Measurements from ENCODE around the gene THSD4.

Gene THSD4

DNA sequence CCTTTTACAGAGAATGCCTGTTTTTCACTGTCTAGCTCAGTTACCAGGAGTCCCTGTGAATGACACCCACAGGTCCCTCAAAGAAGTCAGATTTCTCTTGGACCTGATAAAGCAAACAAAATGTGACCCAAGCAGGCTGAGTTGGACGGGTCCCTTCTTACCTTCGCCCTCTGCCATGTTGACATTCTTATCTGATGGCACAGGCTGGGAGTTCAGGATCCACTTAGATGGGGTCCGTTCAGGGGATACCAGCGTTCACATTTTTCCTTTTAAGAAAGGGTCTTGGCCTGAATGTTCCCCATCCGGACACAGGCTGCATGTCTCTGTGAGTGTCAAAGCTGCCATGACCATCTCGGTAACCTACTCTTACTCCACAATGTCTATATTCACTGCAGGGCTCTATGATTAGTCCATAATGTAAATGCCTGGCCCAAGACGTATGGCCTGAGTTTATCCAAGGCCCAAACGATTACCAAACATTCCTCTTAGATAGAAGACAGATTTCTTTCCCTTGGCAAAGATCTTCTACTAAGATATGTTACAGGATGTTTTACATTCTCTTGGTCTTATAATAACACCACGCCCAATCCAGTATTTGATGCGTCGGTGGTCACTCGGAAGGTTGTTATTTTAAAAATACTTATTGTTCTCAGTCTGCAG lies 179.1 kb downstream of the THSD4 start:
- Histone ChIP-seq H3K27me3 (replicated peaks; ENCODE audit: control insufficient read depth, insufficient read depth, low read length, poor library complexity, severe bottlenecking) (no peaks in the 10 kb centered on the region), H3K9me3 (ENCODE audit: control insufficient read depth, low read length) (no peaks in the 10 kb centered on the region), H3K4me3 (ENCODE audit: insufficient read depth, low read depth, low read length, poor library complexity, severe bottlenecking) (no peak overlapping the region), H3K36me3 (ENCODE audit: control insufficient read depth, insufficient read depth, low read length) (no peaks in the 10 kb centered on the region), H3K4me1 (ENCODE audit: control insufficient read depth, insufficient read depth, low read length, poor library complexity, severe bottlenecking) (no peaks in the 10 kb centered on the region), H3K27ac (ENCODE audit: insufficient read depth, low read length, poor library complexity, severe bottlenecking) (no peak overlapping the region)
- DNase-seq, result no peak

DNA sequence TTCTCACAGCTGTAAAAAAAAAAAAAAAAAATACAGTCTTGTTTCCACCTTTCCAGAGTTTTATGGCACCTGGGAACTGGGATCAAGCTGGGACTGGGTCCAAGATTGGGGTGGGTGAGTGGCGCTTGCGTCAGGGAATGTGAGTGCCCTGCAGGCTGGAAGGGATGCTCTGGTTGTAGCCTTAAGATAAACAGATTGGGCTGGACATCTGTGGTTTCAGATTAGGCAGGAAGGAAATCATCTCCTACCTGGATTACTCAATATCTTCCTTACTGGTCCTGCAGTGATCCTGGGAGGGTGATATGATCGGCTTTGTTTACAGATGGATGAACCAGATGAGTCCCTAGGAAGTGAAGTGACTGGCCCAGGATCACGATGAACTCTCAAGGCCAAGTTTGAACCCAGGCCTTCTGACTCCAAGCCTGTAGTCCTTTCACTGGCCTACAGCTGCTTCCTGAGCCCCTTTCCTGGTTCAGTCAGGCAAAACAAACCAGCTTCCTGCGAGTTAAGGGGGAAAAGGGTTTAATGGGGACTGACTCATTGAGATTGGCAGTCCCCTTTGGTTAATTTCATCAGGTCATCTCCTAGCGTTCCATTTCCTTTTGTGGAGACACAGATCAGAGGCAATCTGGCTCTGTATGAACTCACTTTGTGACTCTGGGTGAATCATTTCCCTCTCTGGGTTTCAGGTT lies 179.8 kb downstream of the THSD4 start:
- Histone ChIP-seq H3K4me3 (ENCODE audit: insufficient read depth, low read depth, low read length, poor library complexity, severe bottlenecking) (no peak overlapping the region), H3K27me3 (replicated peaks; ENCODE audit: control insufficient read depth, insufficient read depth, low read length, poor library complexity, severe bottlenecking) (no peaks in the 10 kb centered on the region), H3K36me3 (ENCODE audit: control insufficient read depth, insufficient read depth, low read length) (no peaks in the 10 kb centered on the region), H3K27ac (ENCODE audit: insufficient read depth, low read length, poor library complexity, severe bottlenecking) (no peak overlapping the region), H3K9me3 (ENCODE audit: control insufficient read depth, low read length) (no peaks in the 10 kb centered on the region), H3K4me1 (ENCODE audit: control insufficient read depth, insufficient read depth, low read length, poor library complexity, severe bottlenecking) (no peaks in the 10 kb centered on the region)
- no peak for DNase-seq

DNA sequence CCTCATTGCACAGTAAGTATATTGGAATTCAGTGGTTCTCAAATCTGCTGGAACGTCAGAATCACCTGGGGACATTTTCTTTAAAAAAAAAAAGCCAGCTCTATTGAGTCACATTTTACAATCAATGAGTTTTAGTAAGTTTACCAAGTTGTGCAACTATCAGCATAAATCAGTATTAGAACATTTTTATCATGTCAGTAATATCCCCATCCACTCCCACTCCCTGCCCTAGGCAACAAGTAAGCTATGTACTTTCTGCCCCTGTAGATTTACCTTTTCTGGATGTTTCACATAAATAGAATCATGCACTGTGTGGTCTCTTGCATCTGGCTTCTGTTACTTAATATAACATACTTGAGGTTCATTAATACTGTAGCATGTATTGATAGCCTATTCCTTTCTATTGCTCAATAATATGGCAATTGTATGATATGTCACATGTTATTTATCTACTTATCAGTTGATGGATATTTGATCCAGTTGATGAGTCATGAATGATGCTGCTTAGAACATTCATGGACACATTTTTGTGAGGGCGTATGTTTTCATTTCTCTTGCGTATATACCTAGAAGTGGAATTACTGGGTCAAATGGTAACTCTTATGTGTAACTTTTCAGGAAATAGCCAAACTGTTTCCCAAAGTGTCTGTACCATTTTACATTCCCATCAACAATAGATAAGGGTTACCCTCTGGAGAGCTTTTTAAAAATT lies 180.5 kb downstream of the THSD4 start:
- Histone ChIP-seq H3K36me3 (ENCODE audit: control insufficient read depth, insufficient read depth, low read length) (no peaks in the 10 kb centered on the region), H3K4me3 (ENCODE audit: insufficient read depth, low read depth, low read length, poor library complexity, severe bottlenecking) (no peak overlapping the region), H3K4me1 (ENCODE audit: control insufficient read depth, insufficient read depth, low read length, poor library complexity, severe bottlenecking) (no peaks in the 10 kb centered on the region), H3K9me3 (ENCODE audit: control insufficient read depth, low read length) (no peaks in the 10 kb centered on the region), H3K27me3 (replicated peaks; ENCODE audit: control insufficient read depth, insufficient read depth, low read length, poor library complexity, severe bottlenecking) (no peaks in the 10 kb centered on the region), H3K27ac (ENCODE audit: insufficient read depth, low read length, poor library complexity, severe bottlenecking) (no peak overlapping the region)
- DNase-seq, result no peak

DNA sequence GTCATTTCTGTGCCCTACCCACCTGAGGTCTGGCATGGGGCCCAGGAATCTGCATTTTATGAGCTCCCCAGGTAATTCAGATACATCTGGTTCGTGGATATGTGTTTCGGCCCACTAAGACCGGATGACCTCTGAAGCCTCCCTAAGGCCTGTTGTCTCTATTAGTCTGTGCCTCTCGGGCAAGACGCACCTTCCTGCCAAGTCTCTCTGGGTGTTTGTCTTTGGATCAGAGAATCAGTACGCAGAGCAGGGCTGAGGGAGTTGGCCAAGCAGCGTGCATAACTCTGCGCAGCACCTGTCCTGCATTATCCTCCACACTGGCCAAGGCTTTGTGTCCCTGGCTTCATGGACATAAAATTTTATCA lies 181.0 kb downstream of the THSD4 start:
- Histone ChIP-seq H3K4me3 (ENCODE audit: insufficient read depth, low read depth, low read length, poor library complexity, severe bottlenecking) (no peak overlapping the region), H3K4me1 (ENCODE audit: control insufficient read depth, insufficient read depth, low read length, poor library complexity, severe bottlenecking) (no peaks in the 10 kb centered on the region), H3K36me3 (ENCODE audit: control insufficient read depth, insufficient read depth, low read length) (no peaks in the 10 kb centered on the region), H3K9me3 (ENCODE audit: control insufficient read depth, low read length) (no peaks in the 10 kb centered on the region), H3K27ac (ENCODE audit: insufficient read depth, low read length, poor library complexity, severe bottlenecking) (no peak overlapping the region), H3K27me3 (replicated peaks; ENCODE audit: control insufficient read depth, insufficient read depth, low read length, poor library complexity, severe bottlenecking) (no peaks in the 10 kb centered on the region)
- no peak for DNase-seq

DNA sequence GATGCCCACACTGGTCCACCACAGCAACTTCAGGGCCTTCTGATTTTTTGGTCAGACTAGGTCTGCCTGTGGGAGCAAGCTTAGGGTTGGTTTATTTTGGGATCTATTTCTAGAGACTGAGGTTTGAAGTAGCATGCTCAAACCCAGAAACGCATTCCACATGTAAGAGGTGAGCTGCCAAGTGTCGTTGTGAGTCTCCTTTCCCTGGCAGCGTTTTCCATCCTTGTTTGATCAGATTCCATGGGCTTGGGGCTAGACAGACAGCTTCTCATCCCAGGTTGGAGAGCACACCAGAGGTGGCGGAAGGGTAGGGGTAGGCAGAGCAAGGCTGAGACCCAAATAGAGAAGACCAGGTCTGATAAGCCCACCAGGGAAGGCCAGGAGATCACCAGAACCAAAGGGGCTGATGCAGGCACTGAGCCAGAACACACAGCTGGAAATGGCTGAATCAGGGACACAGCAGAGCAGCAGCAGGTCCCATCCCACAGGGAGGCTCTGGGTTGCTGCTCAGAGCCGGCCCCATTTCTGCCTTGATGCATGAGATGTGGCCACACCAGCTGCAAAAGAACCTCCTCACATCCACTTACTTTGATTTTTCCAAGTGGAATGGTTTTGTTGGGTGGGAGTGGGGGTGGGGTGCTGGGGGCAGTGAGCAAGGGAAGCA lies 186.8 kb downstream of the THSD4 start:
- Histone ChIP-seq H3K27me3 (replicated peaks; ENCODE audit: control insufficient read depth, insufficient read depth, low read length, poor library complexity, severe bottlenecking) (no peaks in the 10 kb centered on the region), H3K9me3 (ENCODE audit: control insufficient read depth, low read length) (no peaks in the 10 kb centered on the region), H3K4me1 (ENCODE audit: control insufficient read depth, insufficient read depth, low read length, poor library complexity, severe bottlenecking) (no peaks in the 10 kb centered on the region), H3K4me3 (ENCODE audit: insufficient read depth, low read depth, low read length, poor library complexity, severe bottlenecking) (no peak overlapping the region), H3K27ac (ENCODE audit: insufficient read depth, low read length, poor library complexity, severe bottlenecking) (no peak overlapping the region), H3K36me3 (ENCODE audit: control insufficient read depth, insufficient read depth, low read length) (no peaks in the 10 kb centered on the region)
- no peak for DNase-seq

DNA sequence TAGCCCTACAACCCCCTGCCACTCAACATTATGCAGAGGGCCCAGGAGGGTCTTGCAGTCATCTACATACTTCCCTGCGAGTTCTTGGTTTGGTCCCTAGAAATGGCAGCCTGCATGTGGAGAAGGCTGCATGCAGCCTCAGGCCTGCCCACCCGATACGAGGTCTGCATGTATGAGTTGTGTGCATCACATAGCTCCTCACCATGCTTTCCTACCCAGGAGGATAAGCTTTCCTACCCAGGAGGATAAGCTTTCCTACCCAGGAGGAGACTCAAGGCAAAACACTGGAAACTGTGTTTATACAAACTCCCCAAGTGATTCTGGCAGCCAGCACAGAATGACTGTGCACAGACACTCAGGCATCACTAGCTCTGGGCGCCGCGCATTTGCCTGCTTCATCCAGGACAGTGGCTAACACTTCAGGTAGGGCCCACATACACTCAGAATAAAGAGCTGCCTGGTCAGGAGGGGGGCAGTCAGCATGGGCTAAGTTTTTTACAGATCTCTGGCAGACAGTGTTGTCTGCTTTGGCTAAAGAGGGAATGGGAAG lies 187.7 kb downstream of the THSD4 start:
- Histone ChIP-seq H3K36me3 (ENCODE audit: control insufficient read depth, insufficient read depth, low read length) (no peaks in the 10 kb centered on the region), H3K4me3 (ENCODE audit: insufficient read depth, low read depth, low read length, poor library complexity, severe bottlenecking) (no peak overlapping the region), H3K9me3 (ENCODE audit: control insufficient read depth, low read length) (no peaks in the 10 kb centered on the region), H3K4me1 (ENCODE audit: control insufficient read depth, insufficient read depth, low read length, poor library complexity, severe bottlenecking) (no peaks in the 10 kb centered on the region), H3K27me3 (replicated peaks; ENCODE audit: control insufficient read depth, insufficient read depth, low read length, poor library complexity, severe bottlenecking) (no peaks in the 10 kb centered on the region), H3K27ac (ENCODE audit: insufficient read depth, low read length, poor library complexity, severe bottlenecking) (no peak overlapping the region)
- DNase-seq, result no peak

DNA sequence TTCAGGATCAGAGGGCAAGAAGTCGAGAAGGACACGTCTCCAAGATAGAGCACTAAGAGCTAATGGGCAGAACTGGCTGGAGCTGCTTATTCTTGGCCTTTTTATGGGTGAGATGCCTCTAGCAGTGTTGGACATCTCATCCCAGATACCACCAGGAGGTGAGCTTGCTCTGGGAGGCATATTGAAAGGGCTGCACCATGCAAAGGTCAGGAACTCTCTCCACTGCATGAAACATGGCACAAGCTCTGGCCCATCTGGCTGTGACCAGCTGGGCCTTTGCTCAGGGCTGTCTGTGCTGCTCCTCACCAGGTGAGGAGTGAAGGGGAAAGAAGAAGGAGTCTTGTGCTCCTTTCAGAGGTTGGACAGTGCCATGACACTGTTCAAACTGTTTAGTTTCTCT lies 188.7 kb downstream of the THSD4 start:
- no peak overlapping the region for H3K27ac ChIP-seq (ENCODE audit: insufficient read depth, low read length, poor library complexity, severe bottlenecking)
- no peak for DNase-seq
- H3K4me3 ChIP-seq (ENCODE audit: insufficient read depth, low read depth, low read length, poor library complexity, severe bottlenecking), result no peak overlapping the region

DNA sequence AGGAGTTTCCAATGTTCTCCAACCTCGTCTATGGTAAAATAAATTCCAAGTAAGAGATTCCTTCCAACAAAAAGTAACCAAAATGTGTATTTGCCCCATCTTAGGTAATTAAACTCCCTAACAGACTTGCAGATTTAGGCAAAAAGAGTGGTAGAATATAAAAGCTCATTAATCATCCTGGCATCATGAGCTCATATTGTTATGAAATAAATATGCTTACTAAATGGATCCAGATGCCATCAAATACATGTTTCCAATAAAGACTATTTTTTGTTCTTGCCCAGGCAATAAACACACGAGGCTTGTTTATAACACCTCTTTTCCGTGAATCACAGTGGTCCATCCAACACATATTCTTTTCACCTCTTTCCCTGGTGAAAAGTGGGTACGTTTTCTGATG lies 189.4 kb downstream of the THSD4 start:
- H3K4me1 ChIP-seq (ENCODE audit: control insufficient read depth, insufficient read depth, low read length, poor library complexity, severe bottlenecking), result no peaks in the 10 kb centered on the region
- H3K4me3 ChIP-seq (ENCODE audit: insufficient read depth, low read depth, low read length, poor library complexity, severe bottlenecking), result no peak overlapping the region
- H3K27me3 ChIP-seq (replicated peaks; ENCODE audit: control insufficient read depth, insufficient read depth, low read length, poor library complexity, severe bottlenecking), result no peaks in the 10 kb centered on the region
- no peaks in the 10 kb centered on the region for H3K36me3 ChIP-seq (ENCODE audit: control insufficient read depth, insufficient read depth, low read length)
- DNase-seq, result no peak
- H3K9me3 ChIP-seq (ENCODE audit: control insufficient read depth, low read length), result no peaks in the 10 kb centered on the region
- H3K27ac ChIP-seq (ENCODE audit: insufficient read depth, low read length, poor library complexity, severe bottlenecking), result no peak overlapping the region

More for the DNA sequence above, 188.7 kb downstream of the THSD4 start:
- Histone ChIP-seq H3K9me3 (ENCODE audit: control insufficient read depth, low read length) (no peaks in the 10 kb centered on the region), H3K27me3 (replicated peaks; ENCODE audit: control insufficient read depth, insufficient read depth, low read length, poor library complexity, severe bottlenecking) (no peaks in the 10 kb centered on the region), H3K4me1 (ENCODE audit: control insufficient read depth, insufficient read depth, low read length, poor library complexity, severe bottlenecking) (no peaks in the 10 kb centered on the region), H3K36me3 (ENCODE audit: control insufficient read depth, insufficient read depth, low read length) (no peaks in the 10 kb centered on the region)

DNA sequence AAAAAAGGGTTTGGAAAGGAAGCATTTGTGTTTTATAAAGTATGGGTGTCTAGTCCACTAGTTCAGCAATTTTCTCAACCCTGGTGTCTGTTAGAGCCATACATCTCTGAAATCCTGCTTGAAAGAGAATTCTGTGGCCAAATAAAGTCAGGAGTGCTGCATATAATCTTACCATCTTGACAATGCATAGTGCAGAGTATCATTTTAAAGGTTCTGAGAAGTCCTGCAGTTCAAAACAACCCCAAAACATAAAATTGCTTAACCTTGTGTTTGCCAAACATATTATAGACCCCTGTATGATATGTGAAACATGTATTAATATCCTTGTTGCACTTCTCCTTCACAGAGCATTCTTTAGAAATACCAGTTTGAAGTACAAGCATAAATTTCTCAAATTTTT lies 191.3 kb downstream of the THSD4 start:
- H3K4me1 ChIP-seq (ENCODE audit: control insufficient read depth, insufficient read depth, low read length, poor library complexity, severe bottlenecking), result no peaks in the 10 kb centered on the region
- no peak for DNase-seq
- H3K4me3 ChIP-seq (ENCODE audit: insufficient read depth, low read depth, low read length, poor library complexity, severe bottlenecking), result no peak overlapping the region
- no peaks in the 10 kb centered on the region for H3K9me3 ChIP-seq (ENCODE audit: control insufficient read depth, low read length)
- H3K36me3 ChIP-seq (ENCODE audit: control insufficient read depth, insufficient read depth, low read length), result no peaks in the 10 kb centered on the region
- H3K27ac ChIP-seq (ENCODE audit: insufficient read depth, low read length, poor library complexity, severe bottlenecking), result no peak overlapping the region
- H3K27me3 ChIP-seq (replicated peaks; ENCODE audit: control insufficient read depth, insufficient read depth, low read length, poor library complexity, severe bottlenecking), result no peaks in the 10 kb centered on the region

Measured in effector memory CD4-positive, alpha-beta T cell (primary cell).